Esophagus mucosa (tissue), 1 donor: Measurements from ENCODE around the gene TBC1D19. TPM values are rescaled to one million over a fixed set of nuclear protein-coding genes. Genes with fewer than 3 reads are reported as not detected.
"Not testable (repeated sequence)": the region's sequence is repeated elsewhere in the genome, so short reads cannot be mapped to it uniquely, and the experiment has no call there.

ENCODE experiments used
- ATAC-seq: fragments of 200-7000 bp; cut with Tn5 transposase; one replicate; pipeline ENCODE4 v1.9.1; 2020
- total RNA-seq: library from RNA; stranded (reverse); gene quantifications from one replicate; pipeline ENCODE4 v1.2.4, GENCODE V29; 2023
- donor health status: DM: yes; HTN: yes; CAD: no.

Gene TBC1D19
- total RNA-seq, 1 donor from 2014 or later: 2.7 TPM

GRCh38 chr4:26687728-26688127 lies 103.8 kb downstream of the TBC1D19 start:
- no peak for ATAC-seq

GRCh38 chr4:26690506-26690905 lies 106.6 kb downstream of the TBC1D19 start:
- no peak for ATAC-seq

- no peak for ATAC-seq
These were observed 108.3 kb downstream of the TBC1D19 start for GRCh38 chr4:26692014-26692726.

- not testable (repeated sequence) for ATAC-seq
These were observed 110.2 kb downstream of the TBC1D19 start for GRCh38 chr4:26694131-26694530.

- ATAC-seq: no peak
These were observed 116.2 kb downstream of the TBC1D19 start for GRCh38 chr4:26700110-26700509.

GRCh38 chr4:26701095-26701494 lies 117.2 kb downstream of the TBC1D19 start:
- ATAC-seq: no peak

- no peak for ATAC-seq
These were observed 117.9 kb downstream of the TBC1D19 start for GRCh38 chr4:26701786-26702227.

GRCh38 chr4:26707342-26707741 lies 123.5 kb downstream of the TBC1D19 start:
- ATAC-seq: no peak

- no peak for ATAC-seq
These were observed 125.4 kb downstream of the TBC1D19 start for GRCh38 chr4:26709246-26709645.

- ATAC-seq: no peak
These were observed 129.8 kb downstream of the TBC1D19 start for GRCh38 chr4:26713563-26714151.

GRCh38 chr4:26715636-26716242 lies 131.9 kb downstream of the TBC1D19 start:
- ATAC-seq: no peak

GRCh38 chr4:26717332-26717731 lies 133.4 kb downstream of the TBC1D19 start:
- no peak for ATAC-seq

- no peak for ATAC-seq
These were observed 136.2 kb downstream of the TBC1D19 start for GRCh38 chr4:26719954-26720552.

- no peak for ATAC-seq
These were observed 137.8 kb downstream of the TBC1D19 start for GRCh38 chr4:26721685-26722084.

- ATAC-seq: no peak
These were observed 139.3 kb downstream of the TBC1D19 start for GRCh38 chr4:26723216-26723615.

GRCh38 chr4:26724534-26724933 lies 140.7 kb downstream of the TBC1D19 start:
- ATAC-seq: no peak

- no peak for ATAC-seq
These were observed 142.9 kb downstream of the TBC1D19 start for GRCh38 chr4:26726655-26727387.

- no peak for ATAC-seq
These were observed 144.0 kb downstream of the TBC1D19 start for GRCh38 chr4:26727844-26728243.

GRCh38 chr4:26729027-26729426 lies 145.1 kb downstream of the TBC1D19 start:
- ATAC-seq: no peak

GRCh38 chr4:26729547-26729946 lies 145.7 kb downstream of the TBC1D19 start:
- no peak for ATAC-seq

- peak; percentile 26 for ATAC-seq
These were observed 147.6 kb downstream of the TBC1D19 start for GRCh38 chr4:26731351-26732035.

- ATAC-seq: no peak
These were observed 148.5 kb downstream of the TBC1D19 start for GRCh38 chr4:26732356-26732755.
